Endothelial cell of umbilical vein (primary cell): ENCODE results near the gene SMURF1. TPM values are rescaled to one million over a fixed set of nuclear protein-coding genes. Genes with fewer than 3 reads are reported as not detected.

Experiments used
- BruUV-seq: library from RNA; stranded (reverse); fragments of 400-500 nt; replicated peaks from 2 replicates; lab custom pipeline; 2021; lab: Mats Ljungman, UMichigan
- CTCF ChIA-PET: fragments of 300-600, 350-600 bp; sonication (Branson Sonifier 250); formaldehyde crosslinking; loops from one replicate; lab custom pipeline; 2021; ENCODE audit warnings: antibody characterized with exemption, inconsistent platforms; lab: Charles Lee
- POLR2A ChIA-PET: fragments of 300-600, 350-600 bp; sonication (Branson Sonifier 250); formaldehyde crosslinking; loops from one replicate; lab custom pipeline; 2021; ENCODE audit warnings: antibody characterized with exemption, inconsistent platforms; lab: Charles Lee
- DNase-seq: peaks from one replicate; pipeline ENCODE4 v3.0.0-alpha.2; 2011; ENCODE audit warnings: low read depth, low spot score
- FAIRE-seq: peaks from 2 replicates; lab custom pipeline; 2011; peaks lifted over from hg19 to GRCh38; lab: Jason Lieb, UNC
- H2AFZ ChIP-seq: 2 replicates; pipeline ENCODE4 v1.6.0; 2012; ENCODE audit warnings: low read depth, low read length, control low read depth, inconsistent platforms
- H3K27ac ChIP-seq: 2 replicates; pipeline ENCODE4 v1.5.1; 2011; ENCODE audit warnings: low read depth, mild to moderate bottlenecking, control low read depth, low read length, moderate library complexity; ENCODE audit not compliant: insufficient read depth
- H3K27me3 ChIP-seq, 2 experiments: 2 replicates each; pipeline versions ENCODE4 v1.6.0 to v1.6.1; 2011; ENCODE audit warnings: low read length in 2 of 2, mixed read lengths in 1 of 2; ENCODE audit not compliant: control insufficient read depth in 2 of 2, insufficient read depth in 2 of 2
- H3K36me3 ChIP-seq, 2 experiments: 2 replicates in 1 of 2; 3 replicates in 1 of 2; pipeline ENCODE4 v1.5.1; 2011; ENCODE audit warnings: low read length in 2 of 2, mild to moderate bottlenecking in 1 of 2, moderate library complexity in 1 of 2; ENCODE audit not compliant: control insufficient read depth in 2 of 2, insufficient read depth in 2 of 2; ENCODE audit errors: extremely low read depth in 1 of 2
- H3K4me1 ChIP-seq: 3 replicates; pipeline ENCODE4 v1.5.1; 2011; ENCODE audit warnings: mild to moderate bottlenecking, low read length; ENCODE audit not compliant: control insufficient read depth, insufficient read depth; ENCODE audit errors: extremely low read depth
- H3K4me2 ChIP-seq: 2 replicates; pipeline ENCODE4 v1.6.1; 2011; ENCODE audit warnings: low read length, control low read depth, mixed read lengths; ENCODE audit not compliant: insufficient read depth
- H3K4me3 ChIP-seq, 3 experiments: fragments of 200-600 bp in 1 of 3; sonication (generic), shearing (Covaris generic) in 1 of 3; replicated peaks in 1 of 3; 2 replicates each; pipeline ENCODE4 v1.5.1; 2011 to 2016; ENCODE audit warnings: control low read depth in 3 of 3, low read length in 3 of 3, mild to moderate bottlenecking in 2 of 3, inconsistent platforms in 1 of 3, low read depth in 1 of 3, moderate library complexity in 1 of 3; ENCODE audit not compliant: insufficient read depth in 1 of 3
- H3K79me2 ChIP-seq: 2 replicates; pipeline ENCODE4 v1.6.0; 2012; ENCODE audit warnings: low read length, inconsistent platforms; ENCODE audit not compliant: control insufficient read depth, insufficient read depth
- H3K9ac ChIP-seq: replicated peaks from 2 replicates; pipeline ENCODE3; 2011; ENCODE audit warnings: low read length, control low read depth; ENCODE audit not compliant: insufficient read depth; ENCODE audit errors: extremely low read depth
- H3K9me1 ChIP-seq: replicated peaks from 3 replicates; pipeline ENCODE4 v1.6.0; 2011; ENCODE audit warnings: mild to moderate bottlenecking, low read length; ENCODE audit not compliant: control insufficient read depth, insufficient read depth; ENCODE audit errors: extremely low read depth
- H3K9me3 ChIP-seq: replicated peaks from 2 replicates; pipeline ENCODE4 v1.5.1; 2012; ENCODE audit warnings: low read length, inconsistent platforms; ENCODE audit not compliant: control insufficient read depth, insufficient read depth
- H4K20me1 ChIP-seq: replicated peaks from 2 replicates; pipeline ENCODE3; 2011; ENCODE audit warnings: mild to moderate bottlenecking, low read length; ENCODE audit not compliant: control insufficient read depth, insufficient read depth; ENCODE audit errors: extremely low read depth
- EZH2 ChIP-seq: IDR thresholded peaks from 2 replicates; pipeline ENCODE4 v1.6.1; 2012; ENCODE audit warnings: borderline replicate concordance, low read depth, mild to moderate bottlenecking, moderate library complexity, low read length, inconsistent platforms; ENCODE audit not compliant: severe bottlenecking
- FOS ChIP-seq: IDR thresholded peaks from 2 replicates; pipeline ENCODE4 v1.6.1; 2011; ENCODE audit warnings: mild to moderate bottlenecking, low read length, moderate library complexity, borderline replicate concordance; ENCODE audit not compliant: insufficient read depth
- GATA2 ChIP-seq: IDR thresholded peaks from 2 replicates; pipeline ENCODE4 v1.7.0; 2011; ENCODE audit warnings: low read depth, mild to moderate bottlenecking, moderate library complexity, mixed read lengths, low read length; ENCODE audit not compliant: insufficient read length, insufficient read depth
- JUN ChIP-seq: IDR thresholded peaks from 2 replicates; pipeline ENCODE4 v1.6.1; 2011; ENCODE audit warnings: borderline replicate concordance, low read depth; ENCODE audit not compliant: insufficient read length, insufficient read depth
- MYC ChIP-seq: IDR thresholded peaks from one replicate; pipeline ENCODE4 v1.6.1; 2011; ENCODE audit warnings: mild to moderate bottlenecking, low read depth, low read length
- POLR2A ChIP-seq: IDR thresholded peaks from 2 replicates; pipeline ENCODE4 v1.6.1; 2012; ENCODE audit warnings: low read depth, mild to moderate bottlenecking, control low read depth, low read length
- POLR2AphosphoS5 ChIP-seq: IDR thresholded peaks from 2 replicates; pipeline ENCODE4 v1.6.1; 2012; ENCODE audit warnings: low read depth, mild to moderate bottlenecking, control low read depth, low read length, moderate library complexity; ENCODE audit not compliant: insufficient read depth
- dilution Hi-C: fragments of 300-500 bp; cut with MboI; formaldehyde crosslinking; loops from one replicate; pipeline ENCODE4 v1.15.0; 2019; ENCODE audit warnings: low sequenced_read_pairs; ENCODE audit not compliant: extremely low pct_ligation_motif_present
- intact Hi-C: fragments of 100-400 bp; cut with micrococcal nuclease; formaldehyde crosslinking; loops from one replicate; pipeline ENCODE4 v1.10.0; 2022
- polyA plus RNA-seq, 4 experiments: library from polyadenylated mRNA; depleted of rRNA in 3 of 4; stranded (reverse) in 3 of 4; unstranded in 1 of 4; fragments of >200 nt; gene quantifications; 2 replicates each; pipeline versions ENCODE4 v1.2.1 to v1.2.3, GENCODE V29; 2011 to 2012; ENCODE audit warnings: missing spikeins in 1 of 4
- total RNA-seq: library from RNA; stranded (reverse); gene quantifications from 2 replicates; pipeline ENCODE4 v1.2.3, GENCODE V29; 2021
- TF ChIP-seq, protein P1 (sequence below), 2 donors: IDR thresholded peaks; 1 replicate in 1 of 2; 2 replicates in 1 of 2; pipeline ENCODE4 v1.5.1; 2011; ENCODE audit warnings: low read length in 2 of 2, mild to moderate bottlenecking in 2 of 2, moderate library complexity in 2 of 2, control low read depth in 1 of 2, inconsistent platforms in 1 of 2, low read depth in 1 of 2; ENCODE audit not compliant: insufficient read depth in 1 of 2; ENCODE audit errors: extremely low read depth in 1 of 2
- TF ChIP-seq, protein P2 (sequence below): IDR thresholded peaks from 2 replicates; pipeline ENCODE4 v1.6.1; 2011; ENCODE audit not compliant: insufficient read depth, insufficient read length

The SMURF1 gene
- total and polyA plus RNA-seq, 2 donors (not counting 3 experiments of a cell fraction or from before 2014, with no cell fraction given), result 11.5 to 22.8 TPM

DNA sequence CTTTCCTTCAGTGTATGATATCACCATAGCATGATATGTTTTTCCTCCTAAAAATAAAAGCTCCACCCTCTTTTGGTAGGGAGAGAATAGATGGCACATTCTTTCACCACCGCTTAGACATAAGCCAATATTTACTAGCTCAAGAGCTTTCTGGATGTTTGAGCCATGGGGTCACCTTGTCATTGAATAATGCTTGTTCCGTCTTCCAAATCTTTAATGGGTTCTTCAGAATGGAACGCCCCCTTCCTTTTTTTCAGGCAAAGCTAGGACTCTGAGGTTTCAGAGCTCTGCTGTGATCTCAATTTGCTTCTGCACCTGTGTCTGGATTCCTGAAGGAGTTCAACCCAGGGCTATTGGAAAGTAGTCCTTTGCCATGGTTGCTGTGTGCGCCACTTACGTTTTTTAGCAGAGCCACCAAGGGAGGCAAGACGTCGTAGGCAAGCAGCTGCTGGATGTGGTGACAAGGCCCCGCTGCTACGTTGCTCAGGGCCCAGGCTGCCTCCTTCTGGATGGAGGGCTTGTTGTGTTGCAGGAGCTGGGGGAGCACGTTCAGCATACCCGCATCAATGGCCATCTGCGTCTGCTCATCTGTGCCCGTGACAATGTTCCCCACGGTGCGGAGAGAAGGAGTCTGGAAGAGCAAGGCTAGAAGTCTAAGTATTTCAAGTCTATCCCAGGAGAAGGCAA is 40.8 kb upstream of the SMURF1 start:
- H3K36me3 ChIP-seq, result no peaks in the 10 kb centered on the region
- no TSS peak for BruUV-seq
- no peaks in the 10 kb centered on the region for H3K4me1 ChIP-seq
- dilution Hi-C loops (no loop called here), intact Hi-C loops (no loop called here)
- H3K27ac ChIP-seq, result no peak overlapping the region
- POLR2A ChIA-PET, result no interaction called here
- no peak for FAIRE-seq
- H3K27me3 ChIP-seq, result peaks cover 0 to 4% of the 10 kb centered on the region in 2 experiments
- no peak for DNase-seq
- no peaks in the 10 kb centered on the region for H3K9me1 ChIP-seq
- no peaks in the 10 kb centered on the region for H3K9me3 ChIP-seq
- H3K4me2 ChIP-seq, result no peak overlapping the region
- no peak overlapping the region for H3K9ac ChIP-seq
- no peaks in the 10 kb centered on the region for H3K79me2 ChIP-seq
- H2AFZ ChIP-seq, result no peak overlapping the region
- H4K20me1 ChIP-seq, result no peaks in the 10 kb centered on the region
- no peak for TF ChIP-seq MYC
- TF ChIP-seq, protein P1, sequence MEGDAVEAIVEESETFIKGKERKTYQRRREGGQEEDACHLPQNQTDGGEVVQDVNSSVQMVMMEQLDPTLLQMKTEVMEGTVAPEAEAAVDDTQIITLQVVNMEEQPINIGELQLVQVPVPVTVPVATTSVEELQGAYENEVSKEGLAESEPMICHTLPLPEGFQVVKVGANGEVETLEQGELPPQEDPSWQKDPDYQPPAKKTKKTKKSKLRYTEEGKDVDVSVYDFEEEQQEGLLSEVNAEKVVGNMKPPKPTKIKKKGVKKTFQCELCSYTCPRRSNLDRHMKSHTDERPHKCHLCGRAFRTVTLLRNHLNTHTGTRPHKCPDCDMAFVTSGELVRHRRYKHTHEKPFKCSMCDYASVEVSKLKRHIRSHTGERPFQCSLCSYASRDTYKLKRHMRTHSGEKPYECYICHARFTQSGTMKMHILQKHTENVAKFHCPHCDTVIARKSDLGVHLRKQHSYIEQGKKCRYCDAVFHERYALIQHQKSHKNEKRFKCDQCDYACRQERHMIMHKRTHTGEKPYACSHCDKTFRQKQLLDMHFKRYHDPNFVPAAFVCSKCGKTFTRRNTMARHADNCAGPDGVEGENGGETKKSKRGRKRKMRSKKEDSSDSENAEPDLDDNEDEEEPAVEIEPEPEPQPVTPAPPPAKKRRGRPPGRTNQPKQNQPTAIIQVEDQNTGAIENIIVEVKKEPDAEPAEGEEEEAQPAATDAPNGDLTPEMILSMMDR (IDR thresholded peaks at IDR 0.05; ENCODE audit: extremely low read depth in 1 of 2, insufficient read depth in 1 of 2, low read depth in 1 of 2, low read length in 2 of 2), result no peak
- no peak for TF ChIP-seq GATA2
- no peak for TF ChIP-seq JUN
- no peak for TF ChIP-seq POLR2AphosphoS5
- no peak for TF ChIP-seq EZH2
- TF ChIP-seq, protein P2, sequence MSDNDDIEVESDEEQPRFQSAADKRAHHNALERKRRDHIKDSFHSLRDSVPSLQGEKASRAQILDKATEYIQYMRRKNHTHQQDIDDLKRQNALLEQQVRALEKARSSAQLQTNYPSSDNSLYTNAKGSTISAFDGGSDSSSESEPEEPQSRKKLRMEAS, result no peak
- no peak for TF ChIP-seq FOS
- no peak for TF ChIP-seq POLR2A
- CTCF ChIA-PET, result interaction anchor here (1.7 kb wide), 1 partner anchor 9 kb away, joined by 3 read pairs; no protein-coding TSS in a partner anchor
- no peak overlapping the region for H3K4me3 ChIP-seq
